SK-N-MC (cell line): Measurements from ENCODE around the gene RNF146.

Experiments
- DNase-seq: peaks from one replicate; pipeline ENCODE4 v3.0.0-alpha.2; 2011; ENCODE audit warnings: low read depth, low spot score
- H3K27ac ChIP-seq: fragments of 200-600 bp; sonication (generic); 2 replicates; pipeline ENCODE4 v1.5.1; 2016; ENCODE audit warnings: mixed run types
- H3K36me3 ChIP-seq: fragments of 200-600 bp; sonication (generic); 2 replicates; pipeline ENCODE4 v1.6.1; 2017; ENCODE audit warnings: antibody characterized with exemption, low read length, mixed read lengths; ENCODE audit not compliant: insufficient read depth
- H3K4me3 ChIP-seq: fragments of 200-600 bp; sonication (generic); 2 replicates; pipeline ENCODE4 v1.5.1; 2016
- H3K9ac ChIP-seq: fragments of 200-600 bp; sonication (generic); 2 replicates; pipeline ENCODE4 v1.8.0; 2017; ENCODE audit warnings: mixed run types, mixed read lengths; ENCODE audit not compliant: insufficient read length
- H3K9me3 ChIP-seq: fragments of 200-600 bp; sonication (generic); 2 replicates; pipeline ENCODE4 v1.6.1; 2017; ENCODE audit warnings: low read depth, mild to moderate bottlenecking, antibody characterized with exemption, low read length, moderate library complexity, mixed read lengths
- EZH2 ChIP-seq: fragments of 200-600 bp; sonication (generic); IDR thresholded peaks from one replicate; pipeline ENCODE4 v1.6.1; 2017; ENCODE audit warnings: antibody characterized with exemption
- FOXP2 ChIP-seq: optimal IDR thresholded peaks from 2 replicates; pipeline ENCODE3; 2011; ENCODE audit warnings: mild to moderate bottlenecking, moderate library complexity; ENCODE audit not compliant: insufficient read depth; ENCODE audit errors: extremely low read length, control extremely low read depth
- POLR2AphosphoS5 ChIP-seq: IDR thresholded peaks from 2 replicates; pipeline ENCODE4 v1.6.1; 2012; ENCODE audit warnings: mild to moderate bottlenecking, low read depth, low read length, borderline replicate concordance

RNF146 gene

DNA sequence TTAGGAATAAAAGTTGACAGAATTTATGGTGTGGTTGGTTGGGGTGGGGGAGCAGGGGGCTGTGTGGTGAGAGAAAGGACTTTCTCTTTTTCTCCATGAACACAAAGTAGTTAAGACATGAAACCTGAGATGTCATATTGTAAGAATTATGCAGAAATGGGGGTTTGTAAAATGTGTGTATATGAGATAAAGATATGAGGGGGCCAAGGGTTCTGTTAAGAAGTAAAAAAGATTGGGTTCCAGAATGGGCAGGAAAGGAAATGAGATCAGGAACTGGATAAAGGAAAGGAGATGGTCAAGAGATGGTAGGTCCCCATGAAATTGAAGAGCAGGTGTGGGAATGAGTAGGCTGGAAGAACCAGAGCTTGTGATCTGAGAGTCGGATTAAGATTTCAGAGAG is 9.7 kb downstream of the RNF146 start:
- DNase-seq = no peak
- Histone ChIP-seq H3K27ac (no peak overlapping the region), H3K9me3 (no peaks in the 10 kb centered on the region), H3K4me3 (no peak overlapping the region), H3K36me3 (0 out of 2 replicates have a peak, but pooled peaks cover 2% of the 10 kb centered on the region), H3K9ac (no peak overlapping the region)
- TF ChIP-seq POLR2AphosphoS5 = no peak
- no peak for TF ChIP-seq FOXP2
- no peak for TF ChIP-seq EZH2

DNA sequence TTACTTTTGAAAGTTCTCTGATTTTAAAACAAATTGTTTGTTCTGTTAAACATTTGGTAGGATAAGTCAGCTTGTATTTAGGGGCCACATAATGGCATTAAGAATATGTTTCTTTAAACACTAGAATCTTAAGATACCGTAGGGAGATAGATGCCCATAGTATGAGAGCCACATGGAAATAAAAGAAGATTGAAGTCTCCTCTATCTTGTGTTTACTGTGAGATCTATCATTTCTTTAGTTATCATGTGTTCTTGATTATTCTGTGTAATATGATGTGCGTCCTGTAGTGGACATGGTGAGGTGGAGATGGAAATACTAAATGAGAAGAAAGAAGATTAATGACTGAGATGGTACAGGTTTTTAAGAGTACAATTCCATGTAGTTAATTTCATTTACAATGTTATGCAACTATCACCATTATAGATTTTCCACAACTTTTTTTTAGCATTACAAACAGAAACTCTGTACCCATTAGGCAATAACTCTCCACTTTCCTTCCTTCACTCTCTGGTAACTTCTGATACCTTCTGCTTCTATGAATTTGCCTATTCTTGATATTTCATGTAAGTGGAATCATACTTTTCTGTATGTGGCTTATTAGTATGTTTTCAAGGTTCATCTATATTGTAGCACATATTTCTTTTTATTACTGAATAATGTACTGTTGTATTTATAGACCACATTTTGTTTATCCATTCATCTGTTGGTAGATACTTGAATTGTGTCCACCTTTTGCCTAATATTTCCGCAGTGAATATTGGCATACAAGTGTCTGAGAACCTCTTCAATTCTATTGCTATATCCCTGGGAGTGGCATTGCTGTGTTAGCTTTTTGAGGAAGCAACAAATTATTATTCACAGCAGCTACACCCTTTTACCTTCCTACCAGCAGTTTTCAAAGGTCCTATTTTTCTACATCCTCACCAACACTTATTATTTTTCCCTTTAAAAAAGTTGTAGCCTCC is 11.5 kb downstream of the RNF146 start:
- no peak for DNase-seq
- peaks cover 10% of the 10 kb centered on the region; the same call in 1 of the 2 replicates for H3K36me3 ChIP-seq
- H3K9ac ChIP-seq = no peak overlapping the region
- no peak for TF ChIP-seq POLR2AphosphoS5
- no peak for TF ChIP-seq FOXP2
- TF ChIP-seq EZH2 = no peak
- H3K4me3 ChIP-seq = no peak overlapping the region
- no peak overlapping the region for H3K27ac ChIP-seq
- H3K9me3 ChIP-seq = no peaks in the 10 kb centered on the region

DNA sequence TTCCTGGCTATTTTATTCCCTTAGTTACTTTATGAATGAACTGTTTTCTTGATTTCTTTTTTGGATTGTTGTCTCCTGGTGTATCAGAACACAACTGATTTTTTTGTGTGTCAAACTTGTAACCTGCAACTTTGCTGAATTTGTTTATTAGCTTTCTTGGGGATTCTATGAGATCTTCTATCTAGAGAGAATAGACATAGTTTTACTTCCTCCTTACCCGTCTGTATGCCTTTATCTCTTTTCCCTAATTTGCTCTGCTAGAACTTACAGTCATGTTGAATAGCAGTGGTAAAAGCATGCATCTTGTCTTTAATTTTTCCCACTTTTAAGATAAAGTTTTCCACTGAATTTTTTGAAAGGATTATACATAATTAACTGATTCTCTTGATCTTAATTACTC is 13.2 kb downstream of the RNF146 start:
- no peak overlapping the region for H3K9ac ChIP-seq
- H3K4me3 ChIP-seq = no peak overlapping the region
- no peak for DNase-seq
- no peak overlapping the region for H3K27ac ChIP-seq
- H3K9me3 ChIP-seq = no peaks in the 10 kb centered on the region
- H3K36me3 ChIP-seq = peaks cover 10% of the 10 kb centered on the region; the same call in 1 of the 2 replicates
- no peak for TF ChIP-seq EZH2
- TF ChIP-seq POLR2AphosphoS5 = no peak
- no peak for TF ChIP-seq FOXP2

DNA sequence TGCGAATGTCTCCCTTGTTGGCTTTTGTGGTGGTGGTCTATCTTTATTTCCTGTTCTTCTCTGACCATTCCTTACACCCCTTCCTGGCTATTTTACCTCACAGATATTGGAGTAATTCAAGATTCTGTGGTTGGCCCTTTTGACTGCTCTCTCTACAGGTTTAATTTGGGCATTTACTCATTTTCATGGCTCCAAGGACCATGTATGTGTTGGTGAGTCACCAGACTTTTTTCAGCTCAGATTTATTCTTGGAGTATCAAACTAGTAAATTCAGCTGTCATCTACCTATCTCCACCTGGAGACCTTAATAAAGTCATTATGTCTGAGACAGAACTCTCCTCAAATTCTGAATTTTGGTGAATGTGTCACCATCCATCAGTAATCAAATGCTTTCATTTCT is 15.5 kb downstream of the RNF146 start:
- TF ChIP-seq POLR2AphosphoS5 (no peak), FOXP2 (no peak), EZH2 (no peak)
- Histone ChIP-seq H3K36me3 (peaks cover 26% of the 10 kb centered on the region), H3K9ac (no peak overlapping the region), H3K4me3 (no peak overlapping the region), H3K27ac (no peak overlapping the region), H3K9me3 (no peaks in the 10 kb centered on the region)
- no peak for DNase-seq

DNA sequence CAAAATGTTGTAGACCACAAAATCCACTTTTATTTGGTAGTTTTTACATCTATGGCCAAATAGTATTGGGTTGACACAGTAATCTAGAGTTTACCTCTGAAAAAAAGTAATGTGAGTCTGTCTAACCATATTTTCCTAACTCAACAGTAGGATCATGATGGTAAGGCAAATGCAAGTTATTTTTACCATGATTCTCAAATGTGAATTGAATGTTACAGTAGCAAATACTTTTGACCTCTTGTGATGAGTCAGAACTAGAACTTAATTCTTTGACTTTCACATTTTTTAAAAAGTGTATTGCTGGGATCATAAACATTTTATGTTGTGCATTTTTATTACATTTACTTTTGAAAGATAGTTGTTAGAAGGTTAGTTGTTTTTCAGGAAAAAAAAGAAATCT is 22.0 kb downstream of the RNF146 start:
- no peak overlapping the region for H3K9ac ChIP-seq
- H3K36me3 ChIP-seq = peaks cover 49% of the 10 kb centered on the region
- no peak for TF ChIP-seq FOXP2
- no peak for TF ChIP-seq EZH2
- no peak for TF ChIP-seq POLR2AphosphoS5
- no peaks in the 10 kb centered on the region for H3K9me3 ChIP-seq
- no peak for DNase-seq
- H3K27ac ChIP-seq = no peak overlapping the region
- no peak overlapping the region for H3K4me3 ChIP-seq

DNA sequence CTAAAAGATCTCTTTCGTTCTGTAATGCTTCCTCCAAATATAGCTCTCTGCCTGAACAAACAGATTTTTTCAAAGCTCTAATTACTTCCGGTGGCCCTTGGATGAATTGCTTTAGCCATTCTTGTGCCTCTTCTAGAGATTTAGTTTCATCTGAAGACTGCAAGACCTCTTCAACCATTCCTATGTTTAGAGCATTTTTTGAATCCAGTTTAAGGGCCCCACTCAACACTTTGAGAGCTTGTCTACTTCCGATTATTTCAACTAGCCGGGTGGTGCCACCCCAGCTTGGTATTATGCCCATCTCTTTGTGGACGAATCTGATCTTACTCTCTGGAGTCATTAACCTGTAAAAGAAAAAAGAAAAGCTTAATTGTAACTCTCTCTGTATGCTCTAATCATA is 23.3 kb downstream of the RNF146 start:
- no peak overlapping the region for H3K4me3 ChIP-seq
- H3K27ac ChIP-seq = no peak overlapping the region
- DNase-seq = no peak
- H3K9me3 ChIP-seq = no peaks in the 10 kb centered on the region
- H3K36me3 ChIP-seq = peaks cover 49% of the 10 kb centered on the region
- no peak overlapping the region for H3K9ac ChIP-seq
- no peak for TF ChIP-seq FOXP2
- TF ChIP-seq POLR2AphosphoS5 = no peak
- TF ChIP-seq EZH2 = no peak

DNA sequence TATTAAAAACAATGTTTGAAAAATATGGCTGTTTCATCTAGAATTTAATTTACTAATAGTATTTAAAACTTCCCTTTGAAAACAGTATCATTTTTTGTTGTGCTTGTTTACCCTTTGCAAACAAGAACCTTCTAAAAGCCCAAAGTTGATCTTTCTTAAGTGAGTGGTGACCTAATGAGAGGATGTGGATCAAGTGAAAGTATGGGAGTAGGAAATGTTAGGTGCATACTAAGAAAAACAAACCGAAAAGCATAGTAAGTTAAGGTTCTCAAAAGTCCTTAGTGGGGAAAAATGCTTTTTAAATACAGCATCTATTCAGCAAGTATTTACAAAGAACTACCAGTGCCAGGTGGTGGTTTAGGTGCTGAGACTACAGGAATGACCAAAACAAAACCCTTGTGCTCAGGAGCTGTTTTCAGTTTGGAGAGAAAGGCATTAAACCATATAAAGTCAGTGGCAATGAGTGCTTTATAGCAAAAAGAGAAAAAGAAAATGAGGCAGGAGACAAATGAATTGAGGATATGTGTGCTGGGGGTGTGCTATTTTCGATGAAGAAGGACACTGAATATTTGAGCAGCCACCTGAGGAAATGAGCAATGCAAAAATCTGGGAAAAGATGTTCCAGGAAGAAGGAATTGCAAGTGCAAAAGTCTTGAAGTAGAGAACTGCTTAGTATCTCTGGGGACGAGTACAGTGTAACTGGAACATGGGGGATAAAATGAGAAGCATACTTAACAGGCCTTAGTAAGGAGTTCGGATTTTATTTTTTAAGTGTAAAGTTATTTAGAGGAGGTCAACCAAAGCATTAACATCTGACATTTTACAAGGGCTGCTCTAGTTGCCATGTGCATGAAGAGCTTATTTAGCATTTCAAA is 24.0 kb downstream of the RNF146 start:
- H3K4me3 ChIP-seq = no peak overlapping the region
- H3K9ac ChIP-seq = no peak overlapping the region
- no peaks in the 10 kb centered on the region for H3K9me3 ChIP-seq
- TF ChIP-seq EZH2 = no peak
- TF ChIP-seq FOXP2 = no peak
- TF ChIP-seq POLR2AphosphoS5 = no peak
- DNase-seq = no peak
- no peak overlapping the region for H3K27ac ChIP-seq
- H3K36me3 ChIP-seq = peaks cover 52% of the 10 kb centered on the region

DNA sequence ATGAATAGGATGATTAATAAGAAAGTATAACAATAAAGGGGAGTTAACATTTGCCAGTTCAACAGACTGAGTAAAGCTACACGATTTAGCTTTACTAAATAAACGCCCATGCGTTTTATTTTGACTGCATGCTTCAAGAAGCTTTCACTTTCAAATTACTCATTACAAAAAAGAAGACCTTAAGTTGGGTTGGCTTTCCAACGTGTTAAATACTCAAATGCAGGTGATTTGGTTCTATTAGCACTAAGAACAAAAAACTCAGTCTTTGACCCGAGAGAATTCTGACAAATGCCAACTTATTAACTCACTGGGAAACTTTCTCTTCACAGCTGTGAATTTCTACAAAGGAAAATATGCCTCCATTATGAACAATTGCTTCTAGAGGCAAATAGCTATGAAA is 24.8 kb downstream of the RNF146 start:
- Histone ChIP-seq H3K4me3 (no peak overlapping the region), H3K9me3 (no peaks in the 10 kb centered on the region), H3K36me3 (peaks cover 44% of the 10 kb centered on the region), H3K27ac (no peak overlapping the region), H3K9ac (no peak overlapping the region)
- no peak for TF ChIP-seq POLR2AphosphoS5
- TF ChIP-seq EZH2 = no peak
- TF ChIP-seq FOXP2 = no peak
- DNase-seq = no peak
